GM19238 (cell line): ENCODE measurements around the gene KLKB1.
"Not testable (repeated sequence)": the region's sequence is repeated elsewhere in the genome, so short reads cannot be mapped to it uniquely, and the experiment has no call there.

Source experiments
- DNase-seq: peaks from one replicate; pipeline ENCODE4 v3.0.0; 2011; ENCODE audit warnings: low spot score; ENCODE audit not compliant: insufficient read length

The KLKB1 gene

GRCh38 chr4:186264660-186265059 is 37.4 kb downstream of the KLKB1 start:
- no peak for DNase-seq

- not testable (repeated sequence) for DNase-seq
Measured at GRCh38 chr4:186265250-186265649, 37.9 kb downstream of the KLKB1 start.

GRCh38 chr4:186265683-186266652 is 38.7 kb downstream of the KLKB1 start, which contains the start of gene F11:
TSS of gene F11 (plus strand) at chr4:186266189. CDS start at chr4:186267137, 948 bp downstream.
- no peak for DNase-seq

GRCh38 chr4:186266729-186267456 is 39.6 kb downstream of the KLKB1 start:
- no peak for DNase-seq

- no peak for DNase-seq
Measured at GRCh38 chr4:186271081-186271678, 43.9 kb downstream of the KLKB1 start.

- DNase-seq, result no peak
Measured at GRCh38 chr4:186272699-186273391, 45.5 kb downstream of the KLKB1 start.

- DNase-seq, result not testable (repeated sequence)
Measured at GRCh38 chr4:186273392-186273789, 46.1 kb downstream of the KLKB1 start.

GRCh38 chr4:186283311-186283710 is 56.0 kb downstream of the KLKB1 start:
- DNase-seq, result no peak

GRCh38 chr4:186285147-186285546 is 57.8 kb downstream of the KLKB1 start:
- DNase-seq, result no peak

GRCh38 chr4:186286581-186286980 is 59.3 kb downstream of the KLKB1 start:
- DNase-seq, result no peak

GRCh38 chr4:186291256-186291890 is 64.1 kb downstream of the KLKB1 start:
- no peak for DNase-seq

GRCh38 chr4:186294160-186294559 is 66.9 kb downstream of the KLKB1 start:
- no peak for DNase-seq

GRCh38 chr4:186296481-186296880 is 69.2 kb downstream of the KLKB1 start:
- no peak for DNase-seq

- DNase-seq, result no peak
Measured at GRCh38 chr4:186297013-186297645, 69.8 kb downstream of the KLKB1 start.

GRCh38 chr4:186298031-186298647 is 70.8 kb downstream of the KLKB1 start:
- no peak for DNase-seq

GRCh38 chr4:186299291-186299690 is 72.0 kb downstream of the KLKB1 start:
- no peak for DNase-seq

GRCh38 chr4:186300659-186301390 is 73.5 kb downstream of the KLKB1 start:
- DNase-seq, result no peak

- DNase-seq, result no peak
Measured at GRCh38 chr4:186304216-186304615, 76.9 kb downstream of the KLKB1 start.

GRCh38 chr4:186304866-186305505 is 77.7 kb downstream of the KLKB1 start:
- no peak for DNase-seq
